Measurements from ENCODE around the gene ADAMTS10.

ADAMTS10 gene

GRCh38 chr19:8539621-8540149 is 70.8 kb downstream of the ADAMTS10 start:
- no peak for DNase-seq
- no peak for TF ChIP-seq GATA1 (IDR thresholded peaks at IDR 0.05; ENCODE audit: low read depth, low read length)
- TF ChIP-seq POLR2A (IDR thresholded peaks at IDR 0.05; ENCODE audit: low read length): no peak

- DNase-seq: no peak
- no peak for TF ChIP-seq POLR2A (IDR thresholded peaks at IDR 0.05; ENCODE audit: low read length)
- TF ChIP-seq GATA1 (IDR thresholded peaks at IDR 0.05; ENCODE audit: low read depth, low read length): no peak
Observed at GRCh38 chr19:8537099-8537498, 73.4 kb downstream of the ADAMTS10 start.

- TF ChIP-seq GATA1 (IDR thresholded peaks at IDR 0.05; ENCODE audit: low read depth, low read length) (no peak), POLR2A (IDR thresholded peaks at IDR 0.05; ENCODE audit: low read length) (no peak)
- no peak for DNase-seq
Observed at GRCh38 chr19:8536282-8536681, 74.2 kb downstream of the ADAMTS10 start.

GRCh38 chr19:8532225-8532624 is 78.3 kb downstream of the ADAMTS10 start:
- no peak for TF ChIP-seq POLR2A (IDR thresholded peaks at IDR 0.05; ENCODE audit: low read length)
- no peak for TF ChIP-seq GATA1 (IDR thresholded peaks at IDR 0.05; ENCODE audit: low read depth, low read length)
- no peak for DNase-seq

GRCh38 chr19:8531470-8531869 is 79.0 kb downstream of the ADAMTS10 start:
- DNase-seq: no peak
- no peak for TF ChIP-seq GATA1 (IDR thresholded peaks at IDR 0.05; ENCODE audit: low read depth, low read length)
- no peak for TF ChIP-seq POLR2A (IDR thresholded peaks at IDR 0.05; ENCODE audit: low read length)

Data from erythroblast (primary cell).